Measurements from ENCODE around the gene PCGF3.

Gene PCGF3

DNA sequence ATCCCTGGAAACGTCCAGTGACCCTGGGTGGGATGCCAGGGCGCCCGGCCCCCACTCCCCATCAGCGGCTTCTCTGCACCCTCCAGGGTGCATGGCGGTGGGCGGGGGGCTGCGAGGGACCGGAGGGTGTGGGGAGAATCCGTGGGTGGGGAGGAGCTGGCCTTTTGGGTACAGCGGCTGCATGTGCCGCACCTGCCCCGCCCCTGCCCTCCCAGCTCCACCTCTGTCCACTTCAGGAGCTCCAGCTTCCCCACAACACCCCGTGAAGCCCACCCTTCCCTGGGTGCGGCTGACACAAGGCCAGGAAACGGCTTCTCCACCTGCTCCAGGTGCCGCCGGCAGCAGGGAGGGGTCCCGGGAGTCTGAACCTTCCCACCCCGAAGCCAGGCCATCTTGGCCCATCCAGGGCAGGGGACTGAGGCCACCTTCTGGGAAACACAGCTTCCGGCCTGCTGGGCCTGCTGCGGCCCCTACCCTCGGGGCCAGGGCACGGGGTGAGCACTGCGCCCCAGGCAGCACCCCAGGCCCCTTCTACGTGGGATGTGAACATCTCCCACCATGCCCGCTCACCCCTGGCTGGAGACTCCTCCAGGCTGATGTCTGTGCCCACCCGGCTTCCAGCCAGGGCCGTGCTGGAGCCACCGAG, 85.7 kb downstream of the PCGF3 start:
- TF ChIP-seq, protein P1, sequence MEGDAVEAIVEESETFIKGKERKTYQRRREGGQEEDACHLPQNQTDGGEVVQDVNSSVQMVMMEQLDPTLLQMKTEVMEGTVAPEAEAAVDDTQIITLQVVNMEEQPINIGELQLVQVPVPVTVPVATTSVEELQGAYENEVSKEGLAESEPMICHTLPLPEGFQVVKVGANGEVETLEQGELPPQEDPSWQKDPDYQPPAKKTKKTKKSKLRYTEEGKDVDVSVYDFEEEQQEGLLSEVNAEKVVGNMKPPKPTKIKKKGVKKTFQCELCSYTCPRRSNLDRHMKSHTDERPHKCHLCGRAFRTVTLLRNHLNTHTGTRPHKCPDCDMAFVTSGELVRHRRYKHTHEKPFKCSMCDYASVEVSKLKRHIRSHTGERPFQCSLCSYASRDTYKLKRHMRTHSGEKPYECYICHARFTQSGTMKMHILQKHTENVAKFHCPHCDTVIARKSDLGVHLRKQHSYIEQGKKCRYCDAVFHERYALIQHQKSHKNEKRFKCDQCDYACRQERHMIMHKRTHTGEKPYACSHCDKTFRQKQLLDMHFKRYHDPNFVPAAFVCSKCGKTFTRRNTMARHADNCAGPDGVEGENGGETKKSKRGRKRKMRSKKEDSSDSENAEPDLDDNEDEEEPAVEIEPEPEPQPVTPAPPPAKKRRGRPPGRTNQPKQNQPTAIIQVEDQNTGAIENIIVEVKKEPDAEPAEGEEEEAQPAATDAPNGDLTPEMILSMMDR (IDR thresholded peaks at IDR 0.05; ENCODE audit: extremely low read depth, insufficient read depth, missing control alignments) = no peak
- in situ Hi-C loops (cut with MboI; ENCODE audit: low pct_unique_long_range_greater_than_20kb, low sequenced_read_pairs, unreplicated experiment) = no loop called here
- DNase-seq (ENCODE audit: low spot score) = no peak

DNA sequence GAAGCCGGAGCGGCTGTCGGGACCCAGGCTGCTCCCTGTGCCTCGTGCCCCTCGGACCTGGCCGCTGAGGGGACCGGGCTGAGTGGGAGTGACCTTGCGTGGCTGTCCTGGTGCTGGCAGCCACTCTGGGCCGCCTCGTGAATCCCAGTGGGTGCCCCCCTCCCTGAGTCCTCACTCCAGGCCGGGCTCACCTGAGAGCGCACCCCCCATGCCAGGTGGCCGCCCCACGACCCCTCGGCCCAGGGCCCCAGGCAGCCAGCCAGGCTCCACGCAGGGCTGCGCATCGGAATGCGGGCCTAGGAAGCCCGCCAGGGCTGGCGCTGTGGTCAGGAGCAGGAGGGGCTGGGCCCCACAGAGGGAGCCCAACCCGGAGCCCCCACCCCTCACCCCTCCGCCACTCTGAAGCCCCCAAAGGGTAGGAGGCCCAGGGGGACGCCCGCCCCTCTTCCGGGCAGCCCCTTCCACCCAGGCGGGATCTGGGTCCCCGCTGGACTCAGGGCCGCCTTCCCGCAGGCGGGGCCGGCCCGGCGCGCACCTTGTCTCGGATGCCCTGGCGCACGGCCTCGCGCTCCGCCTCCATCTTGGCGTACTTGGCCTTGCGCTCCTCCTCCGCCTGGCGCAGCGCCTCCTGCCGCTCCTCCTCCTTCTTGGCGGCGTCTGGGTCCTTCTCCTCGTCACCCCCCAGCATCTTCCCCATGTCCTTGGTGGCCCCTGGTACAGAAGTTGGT, 86.4 kb downstream of the PCGF3 start:
- DNase-seq (ENCODE audit: low spot score) = no peak
- TF ChIP-seq, protein P1 (IDR thresholded peaks at IDR 0.05; ENCODE audit: extremely low read depth, insufficient read depth, missing control alignments) = peak; percentile 31
- in situ Hi-C loops (cut with MboI; ENCODE audit: low pct_unique_long_range_greater_than_20kb, low sequenced_read_pairs, unreplicated experiment) = no loop called here

DNA sequence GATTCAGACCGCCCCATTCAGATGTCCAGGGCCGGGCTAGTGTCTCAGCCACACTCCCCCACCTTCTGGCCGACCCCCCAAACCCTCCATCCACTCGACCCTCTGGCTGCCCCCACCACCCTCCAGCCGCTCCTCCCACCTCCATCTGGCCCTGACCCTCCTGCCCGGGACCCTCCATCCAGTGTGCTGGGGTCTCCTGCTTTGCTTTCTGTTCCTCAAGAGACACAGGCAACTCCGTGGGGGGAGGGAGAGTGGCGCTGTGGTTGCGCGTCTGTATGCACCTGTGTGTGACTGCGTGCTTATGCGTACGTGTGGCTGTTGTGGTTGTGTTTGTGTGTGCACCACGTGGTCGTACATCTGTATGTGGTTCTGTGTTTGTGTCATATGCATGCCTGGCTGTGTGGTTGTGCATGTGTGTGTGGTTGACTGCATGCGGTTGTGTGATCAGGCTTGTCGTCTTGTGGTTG, 87.0 kb downstream of the PCGF3 start:
- TF ChIP-seq, protein P1 (IDR thresholded peaks at IDR 0.05; ENCODE audit: extremely low read depth, insufficient read depth, missing control alignments) = peak; percentile 0
- in situ Hi-C loops (cut with MboI; ENCODE audit: low pct_unique_long_range_greater_than_20kb, low sequenced_read_pairs, unreplicated experiment) = no loop called here
- no peak for DNase-seq (ENCODE audit: low spot score)

DNA sequence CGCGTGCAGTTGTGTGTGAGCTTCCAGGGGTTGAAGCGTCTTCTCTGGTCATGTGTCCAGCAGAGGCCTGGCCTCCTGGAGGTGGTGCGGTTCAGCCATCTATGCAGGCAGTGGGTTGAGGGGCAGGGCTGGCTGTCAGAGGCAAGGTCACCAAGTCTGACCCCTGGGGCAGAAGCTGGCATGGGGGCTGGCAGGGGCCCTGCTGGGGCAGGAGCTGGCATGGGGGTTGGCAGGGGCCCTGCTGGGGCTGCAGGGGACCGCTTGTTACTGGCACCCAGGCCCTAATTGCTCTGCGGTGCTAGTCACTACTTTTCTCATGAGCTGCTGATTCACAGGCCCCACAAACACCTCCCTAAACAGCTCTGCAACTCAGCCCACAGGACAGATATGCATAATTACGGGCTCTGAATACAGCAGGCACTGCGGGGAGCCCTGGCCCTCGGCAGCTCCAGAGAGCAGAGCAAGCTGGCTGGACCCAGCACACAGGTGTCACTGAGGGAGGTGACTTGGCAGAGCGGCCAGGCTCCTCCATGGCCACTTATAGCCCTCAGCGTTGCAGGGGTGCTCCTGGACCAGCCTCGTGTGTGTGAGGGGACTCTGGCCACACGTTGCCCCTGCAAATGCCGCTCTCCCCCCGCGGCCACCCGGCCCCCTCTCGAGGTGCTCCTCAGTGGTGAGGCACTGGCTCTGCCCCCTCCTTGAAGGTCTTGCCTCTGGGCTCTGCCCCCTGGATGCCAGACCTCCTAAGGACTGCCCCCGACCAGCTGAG, 87.6 kb downstream of the PCGF3 start:
- in situ Hi-C loops (cut with MboI; ENCODE audit: low pct_unique_long_range_greater_than_20kb, low sequenced_read_pairs, unreplicated experiment) = no loop called here
- no peak for DNase-seq (ENCODE audit: low spot score)
- TF ChIP-seq, protein P1 (IDR thresholded peaks at IDR 0.05; ENCODE audit: extremely low read depth, insufficient read depth, missing control alignments) = no peak

DNA sequence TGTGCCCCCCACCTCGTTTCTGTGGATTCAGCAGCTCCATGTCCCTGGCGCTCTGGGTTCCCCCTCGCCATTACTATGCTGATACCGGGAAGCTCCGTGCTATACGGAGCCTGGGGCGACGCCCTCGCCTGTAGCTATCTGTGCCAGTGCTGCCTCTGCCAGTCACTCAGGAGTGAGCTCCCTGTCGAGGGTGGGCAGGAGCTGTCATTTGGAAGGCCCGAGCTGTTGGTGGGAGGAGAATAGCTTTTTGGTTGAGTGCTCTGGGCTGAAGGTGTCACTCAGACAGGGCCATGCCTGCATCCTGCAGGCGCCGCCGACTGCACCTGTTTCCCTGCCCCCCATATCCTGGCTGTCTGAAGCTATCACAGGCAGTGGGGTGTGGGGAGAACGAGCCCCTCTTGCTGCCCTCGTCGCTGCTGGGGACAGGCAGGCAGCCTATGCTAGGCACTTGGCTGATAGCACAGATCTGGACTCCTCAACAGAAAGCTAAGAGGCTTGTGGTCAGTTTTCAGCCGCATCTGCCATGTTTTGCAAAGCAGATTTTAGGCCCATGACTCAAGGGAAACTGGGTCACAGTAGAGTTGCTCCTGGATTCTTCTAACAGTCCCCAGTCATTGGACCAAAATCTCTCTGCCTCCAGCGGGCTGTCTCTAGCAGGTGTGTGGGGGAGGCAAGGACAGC, 88.4 kb downstream of the PCGF3 start:
- in situ Hi-C loops (cut with MboI; ENCODE audit: low pct_unique_long_range_greater_than_20kb, low sequenced_read_pairs, unreplicated experiment) = no loop called here
- DNase-seq (ENCODE audit: low spot score) = no peak
- TF ChIP-seq, protein P1 (IDR thresholded peaks at IDR 0.05; ENCODE audit: extremely low read depth, insufficient read depth, missing control alignments) = no peak

Data from GM13977 (cell line).